GM21367 (cell line): ENCODE measurements around the gene OR4X2.
"Not testable (repeated sequence)": the region's sequence is repeated elsewhere in the genome, so short reads cannot be mapped to it uniquely, and the experiment has no call there.

Experiments
- ATAC-seq: cut with Tn5 transposase; IDR thresholded peaks from one replicate; pipeline ENCODE4 v1.9.1; 2021; ENCODE audit not compliant: unreplicated experiment

OR4X2 gene

GRCh38 chr11:48244804-48245203, at the start of gene OR4X2:
Gene OR4X2, plus strand, starts transcription at chr11:48245104. Its CDS starts 0 bp downstream, at chr11:48245104.
- ATAC-seq, result no peak

- ATAC-seq, result no peak
Observed at GRCh38 chr11:48207881-48208280, 37.0 kb upstream of the OR4X2 start.

- ATAC-seq, result no peak
Observed at GRCh38 chr11:48210052-48210451, 34.9 kb upstream of the OR4X2 start.

- no peak for ATAC-seq
Observed at GRCh38 chr11:48216510-48216909, 28.4 kb upstream of the OR4X2 start, which contains the start of gene OR4B1. Gene OR4B1, plus strand, starts transcription at chr11:48216810. Its CDS starts 0 bp downstream, at chr11:48216810.

GRCh38 chr11:48228761-48229160, 16.1 kb upstream of the OR4X2 start:
- ATAC-seq, result no peak

- not testable (repeated sequence) for ATAC-seq
Observed at GRCh38 chr11:48230057-48230456, 14.8 kb upstream of the OR4X2 start.

- no peak for ATAC-seq
Observed at GRCh38 chr11:48237727-48238126, 7.2 kb upstream of the OR4X2 start.

GRCh38 chr11:48242501-48242900, 2.4 kb upstream of the OR4X2 start:
- no peak for ATAC-seq

GRCh38 chr11:48248902-48249301, 4.0 kb downstream of the OR4X2 start:
- no peak for ATAC-seq

GRCh38 chr11:48261600-48261999, 16.7 kb downstream of the OR4X2 start:
- ATAC-seq, result no peak

- ATAC-seq, result no peak
Observed at GRCh38 chr11:48263423-48263911, 18.6 kb downstream of the OR4X2 start, which contains the start of gene OR4X1. Gene OR4X1, plus strand, starts transcription at chr11:48263861. Its CDS starts 0 bp downstream, at chr11:48263861.

GRCh38 chr11:48270621-48271020, 25.7 kb downstream of the OR4X2 start:
- no peak for ATAC-seq

- ATAC-seq, result no peak
Observed at GRCh38 chr11:48272606-48273005, 27.7 kb downstream of the OR4X2 start.
